Sigmoid colon (tissue), 4 donors: Measurements from ENCODE around the gene GRIN2A.

Source experiments
- POLR2A ChIP-seq, 2 donors: fragments of 450-650 bp; IDR thresholded peaks; one replicate each; pipeline ENCODE4 v1.6.1; 2016; ENCODE audit warnings: antibody characterized with exemption in 2 of 2, mild to moderate bottlenecking in 2 of 2, moderate library complexity in 2 of 2
- POLR2AphosphoS5 ChIP-seq, 4 donors: sonication (generic); formaldehyde crosslinking; IDR thresholded peaks; one replicate each; pipeline ENCODE4 v1.6.1; 2017; ENCODE audit warnings: antibody characterized with exemption in 4 of 4
- TF ChIP-seq, protein P1 (sequence below), 4 experiments: fragments of 450-650 bp in 3 of 4; fragments of 200-600 bp in 1 of 4; IDR thresholded peaks; one replicate each; pipeline ENCODE4 v1.5.1; 2016 to 2019; ENCODE audit warnings: antibody characterized with exemption in 4 of 4, mild to moderate bottlenecking in 3 of 4, moderate library complexity in 2 of 4

DNA sequence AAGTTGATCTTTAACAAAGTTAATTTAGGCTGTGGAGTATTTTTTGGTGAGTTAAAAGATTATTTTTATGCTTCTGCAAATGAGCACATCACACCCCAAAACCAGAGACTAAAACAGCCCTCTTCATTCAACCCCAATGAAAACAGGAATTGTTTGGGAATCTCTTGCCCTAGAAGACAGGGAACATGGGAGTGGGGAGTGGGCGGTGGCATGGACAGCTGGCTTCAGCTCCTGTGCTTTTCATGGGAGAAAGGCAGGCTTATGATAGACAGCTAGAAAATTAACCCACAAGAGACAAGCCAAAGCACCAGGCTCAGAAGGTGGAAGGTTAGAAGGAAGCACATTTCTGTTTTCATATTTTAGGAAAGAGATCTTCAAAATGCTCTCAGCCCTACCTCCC is 19.2 kb downstream of the GRIN2A start:
- TF ChIP-seq, protein P1, sequence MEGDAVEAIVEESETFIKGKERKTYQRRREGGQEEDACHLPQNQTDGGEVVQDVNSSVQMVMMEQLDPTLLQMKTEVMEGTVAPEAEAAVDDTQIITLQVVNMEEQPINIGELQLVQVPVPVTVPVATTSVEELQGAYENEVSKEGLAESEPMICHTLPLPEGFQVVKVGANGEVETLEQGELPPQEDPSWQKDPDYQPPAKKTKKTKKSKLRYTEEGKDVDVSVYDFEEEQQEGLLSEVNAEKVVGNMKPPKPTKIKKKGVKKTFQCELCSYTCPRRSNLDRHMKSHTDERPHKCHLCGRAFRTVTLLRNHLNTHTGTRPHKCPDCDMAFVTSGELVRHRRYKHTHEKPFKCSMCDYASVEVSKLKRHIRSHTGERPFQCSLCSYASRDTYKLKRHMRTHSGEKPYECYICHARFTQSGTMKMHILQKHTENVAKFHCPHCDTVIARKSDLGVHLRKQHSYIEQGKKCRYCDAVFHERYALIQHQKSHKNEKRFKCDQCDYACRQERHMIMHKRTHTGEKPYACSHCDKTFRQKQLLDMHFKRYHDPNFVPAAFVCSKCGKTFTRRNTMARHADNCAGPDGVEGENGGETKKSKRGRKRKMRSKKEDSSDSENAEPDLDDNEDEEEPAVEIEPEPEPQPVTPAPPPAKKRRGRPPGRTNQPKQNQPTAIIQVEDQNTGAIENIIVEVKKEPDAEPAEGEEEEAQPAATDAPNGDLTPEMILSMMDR (IDR thresholded peaks at IDR 0.05) = no peak
- TF ChIP-seq POLR2A (IDR thresholded peaks at IDR 0.05) = no peak
- TF ChIP-seq POLR2AphosphoS5 (IDR thresholded peaks at IDR 0.05) = no peak
